HG03342 (cell line): ENCODE results near the gene IFTAP.
"Not testable (repeated sequence)": the region's sequence is repeated elsewhere in the genome, so short reads cannot be mapped to it uniquely, and the experiment has no call there.

Experiments used
- ATAC-seq: cut with Tn5 transposase; IDR thresholded peaks from one replicate; pipeline ENCODE4 v1.9.1; 2021; ENCODE audit warnings: mild to moderate bottlenecking, moderate library complexity; ENCODE audit not compliant: unreplicated experiment

Gene IFTAP

GRCh38 chr11:36594316-36594989, at the start of gene IFTAP:
TSS of gene IFTAP (plus strand) at chr11:36594502. CDS start at chr11:36610104, 15,602 bp downstream.
- peak; percentile 65 for ATAC-seq

- no peak for ATAC-seq
Measured at GRCh38 chr11:36550385-36551115, 43.8 kb upstream of the IFTAP start.

GRCh38 chr11:36557390-36557789, 36.9 kb upstream of the IFTAP start:
- not testable (repeated sequence) for ATAC-seq

- ATAC-seq = no peak
Measured at GRCh38 chr11:36557991-36558390, 36.3 kb upstream of the IFTAP start.

- peak; percentile 91 for ATAC-seq
Measured at GRCh38 chr11:36558571-36559413, 35.5 kb upstream of the IFTAP start.

GRCh38 chr11:36564376-36565030, 29.8 kb upstream of the IFTAP start:
- no peak for ATAC-seq

- no peak for ATAC-seq
Measured at GRCh38 chr11:36565031-36565610, 29.2 kb upstream of the IFTAP start.

- no peak for ATAC-seq
Measured at GRCh38 chr11:36566407-36567053, 27.8 kb upstream of the IFTAP start.

- ATAC-seq = no peak
Measured at GRCh38 chr11:36567694-36568093, 26.6 kb upstream of the IFTAP start, which contains the start of gene RAG1. TSS of gene RAG1 (plus strand) at chr11:36568007. CDS start at chr11:36573305, 5,298 bp downstream.

GRCh38 chr11:36569095-36569494, 25.2 kb upstream of the IFTAP start:
- ATAC-seq = no peak

GRCh38 chr11:36574486-36574885, 19.8 kb upstream of the IFTAP start:
- no peak for ATAC-seq

- ATAC-seq = no peak
Measured at GRCh38 chr11:36577373-36577772, 16.9 kb upstream of the IFTAP start.

- ATAC-seq = no peak
Measured at GRCh38 chr11:36577859-36578258, 16.4 kb upstream of the IFTAP start.

GRCh38 chr11:36578458-36578857, 15.8 kb upstream of the IFTAP start:
- ATAC-seq = no peak

GRCh38 chr11:36581536-36581935, 12.8 kb upstream of the IFTAP start:
- no peak for ATAC-seq

GRCh38 chr11:36583667-36584066, 10.6 kb upstream of the IFTAP start:
- ATAC-seq = no peak

- peak; percentile 71 for ATAC-seq
Measured at GRCh38 chr11:36586543-36586942, 7.8 kb upstream of the IFTAP start.

- ATAC-seq = no peak
Measured at GRCh38 chr11:36588099-36588498, 6.2 kb upstream of the IFTAP start.

GRCh38 chr11:36590513-36590912, 3.8 kb upstream of the IFTAP start:
- no peak for ATAC-seq

GRCh38 chr11:36591433-36591832, 2.9 kb upstream of the IFTAP start:
- no peak for ATAC-seq
